Mesendoderm (in vitro differentiated cells): ENCODE data around the gene GALR1. TPM values are rescaled to one million over a fixed set of nuclear protein-coding genes. Genes with fewer than 3 reads are reported as not detected.

Experiments used
- DNase-seq: peaks from one replicate; pipeline ENCODE4 v3.0.0; 2013
- H2AK5ac ChIP-seq: 2 replicates; pipeline ENCODE4 v1.6.1; 2013; ENCODE audit warnings: low read length, inconsistent platforms
- H2BK120ac ChIP-seq: 2 replicates; pipeline ENCODE4 v1.6.1; 2013; ENCODE audit warnings: low read depth, mild to moderate bottlenecking, low read length, moderate library complexity, mixed read lengths
- H2BK15ac ChIP-seq: replicated peaks from 2 replicates; pipeline ENCODE4 v1.6.1; 2013; ENCODE audit warnings: low read depth, mild to moderate bottlenecking, moderate library complexity
- H2BK5ac ChIP-seq: 2 replicates; pipeline ENCODE4 v1.6.1; 2013; ENCODE audit warnings: low read length, inconsistent platforms
- H3K18ac ChIP-seq: 2 replicates; pipeline ENCODE4 v1.6.1; 2013; ENCODE audit warnings: mild to moderate bottlenecking, low read length, mixed read lengths
- H3K23ac ChIP-seq: one replicate; pipeline ENCODE4 v1.6.1; 2013; ENCODE audit warnings: low read length
- H3K27ac ChIP-seq: 2 replicates; pipeline ENCODE4 v1.5.1; 2013; ENCODE audit warnings: low read depth, mild to moderate bottlenecking, inconsistent platforms, low read length, moderate library complexity
- H3K27me3 ChIP-seq: 2 replicates; pipeline ENCODE4 v1.6.1; 2013; ENCODE audit warnings: low read length, control low read depth, mild to moderate bottlenecking, inconsistent platforms; ENCODE audit not compliant: insufficient read depth, poor library complexity
- H3K36me3 ChIP-seq: 2 replicates; pipeline ENCODE4 v1.6.1; 2013; ENCODE audit warnings: low read length, inconsistent platforms; ENCODE audit not compliant: control insufficient read depth, insufficient read depth
- H3K4ac ChIP-seq: one replicate; pipeline ENCODE4 v1.6.1; 2013; ENCODE audit warnings: low read depth, mild to moderate bottlenecking, low read length, moderate library complexity
- H3K4me1 ChIP-seq: 2 replicates; pipeline ENCODE4 v1.6.1; 2013; ENCODE audit warnings: low read depth, low read length, inconsistent platforms; ENCODE audit not compliant: control insufficient read depth
- H3K4me2 ChIP-seq: 2 replicates; pipeline ENCODE4 v1.6.1; 2013; ENCODE audit warnings: low read length
- H3K4me3 ChIP-seq: 2 replicates; pipeline ENCODE4 v1.5.1; 2013; ENCODE audit warnings: mild to moderate bottlenecking, low read length
- H3K56ac ChIP-seq: one replicate; pipeline ENCODE4 v1.6.1; 2013; ENCODE audit warnings: low read length
- H3K79me1 ChIP-seq: 2 replicates; pipeline ENCODE4 v1.6.1; 2013; ENCODE audit warnings: low read length, inconsistent platforms
- H3K79me2 ChIP-seq: 2 replicates; pipeline ENCODE4 v1.6.1; 2013; ENCODE audit warnings: mild to moderate bottlenecking, low read length; ENCODE audit not compliant: control insufficient read depth, insufficient read depth
- H3K9ac ChIP-seq: 2 replicates; pipeline ENCODE4 v1.6.1; 2013; ENCODE audit warnings: low read length, inconsistent platforms
- H4K5ac ChIP-seq: one replicate; pipeline ENCODE4 v1.6.1; 2013; ENCODE audit warnings: low read length
- H4K8ac ChIP-seq: one replicate; pipeline ENCODE4 v1.6.1; 2013; ENCODE audit warnings: low read depth, mild to moderate bottlenecking, control low read depth, low read length, moderate library complexity
- WGBS: extraction: QIAGEN DNeasy Blood & Tissue Kit; methylation state at CpG from one replicate; pipeline ENCODE4 v1.1.7; 2013; ENCODE audit warnings: low lambda C conversion rate, missing lambda C conversion rate; ENCODE audit not compliant: insufficient coverage; ENCODE audit errors: extremely low coverage; 5-methylcytosine and 5-hydroxymethylcytosine counted together
- polyA plus RNA-seq, 2 experiments: library from polyadenylated mRNA; stranded (reverse); fragments of 200-250 nt; gene quantifications; one replicate each; pipeline ENCODE4 v1.2.3, GENCODE V29; 2013

Gene GALR1, protein sequence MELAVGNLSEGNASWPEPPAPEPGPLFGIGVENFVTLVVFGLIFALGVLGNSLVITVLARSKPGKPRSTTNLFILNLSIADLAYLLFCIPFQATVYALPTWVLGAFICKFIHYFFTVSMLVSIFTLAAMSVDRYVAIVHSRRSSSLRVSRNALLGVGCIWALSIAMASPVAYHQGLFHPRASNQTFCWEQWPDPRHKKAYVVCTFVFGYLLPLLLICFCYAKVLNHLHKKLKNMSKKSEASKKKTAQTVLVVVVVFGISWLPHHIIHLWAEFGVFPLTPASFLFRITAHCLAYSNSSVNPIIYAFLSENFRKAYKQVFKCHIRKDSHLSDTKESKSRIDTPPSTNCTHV
- polyA plus RNA-seq (2013, experiment 1 of 2), result 0.01 TPM
- under 0.01 TPM for polyA plus RNA-seq (2013, experiment 2 of 2)

DNA sequence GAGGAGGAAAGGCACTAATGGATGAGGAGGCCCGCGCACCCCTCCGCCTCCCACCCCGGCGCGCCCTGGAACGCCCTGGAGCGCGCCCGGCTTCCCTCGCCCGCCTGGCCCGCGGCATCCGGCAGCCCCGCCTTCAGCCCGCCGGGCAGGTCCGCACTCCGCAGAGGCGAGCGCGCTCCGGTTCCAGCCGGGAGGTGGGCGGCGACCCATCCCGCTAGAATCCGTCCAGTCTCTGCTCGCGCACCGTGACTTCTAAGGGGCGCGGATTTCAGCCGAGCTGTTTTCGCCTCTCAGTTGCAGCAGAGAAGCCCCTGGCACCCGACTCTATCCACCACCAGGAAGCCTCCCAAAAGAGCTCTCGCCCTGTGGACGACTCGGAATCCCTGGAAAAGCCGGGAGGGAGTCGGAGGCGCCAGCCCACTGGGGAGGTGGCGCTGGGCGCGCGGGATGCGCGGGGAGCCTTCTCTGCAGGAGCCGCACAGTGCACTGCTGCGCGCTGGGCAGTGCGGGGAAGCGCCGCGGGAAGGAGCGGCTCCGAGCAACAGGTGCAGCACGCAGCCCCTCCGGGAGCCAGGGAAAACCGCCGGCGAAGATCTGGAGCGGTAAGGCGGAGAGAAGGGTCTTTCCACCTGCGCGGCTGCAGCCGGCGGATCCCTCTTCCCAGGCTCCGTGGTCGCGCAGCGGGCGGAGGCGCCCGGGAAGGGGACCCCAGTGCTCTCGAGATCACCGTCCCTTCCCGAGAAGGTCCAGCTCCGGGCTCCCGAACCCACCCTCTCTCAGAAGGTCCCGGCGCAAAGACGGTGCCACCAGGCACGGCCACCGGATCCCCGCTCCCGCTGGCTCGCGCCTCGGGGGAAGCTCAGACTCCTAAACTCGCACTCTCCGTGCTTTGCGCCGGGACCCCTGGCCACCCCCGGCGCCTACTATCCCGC is at the start of gene GALR1:
Gene GALR1 (plus strand): TSS at position 280 of the 932 bp plus-strand sequence. CDS start 701 bp downstream, outside the sequence.
- Histone ChIP-seq H3K23ac (no peak within 1 kb of the TSS), H3K4ac (no peak within 1 kb of the TSS), H3K9ac (no peak within 1 kb of the TSS), H3K27ac (no peak within 1 kb of the TSS), H2BK120ac (no peak within 1 kb of the TSS), H4K8ac (no peak within 1 kb of the TSS), H3K36me3 (no peaks in the 10 kb centered on the region), H3K4me2 (peak within 1 kb of the TSS; percentile 48), H3K4me3 (no peak within 1 kb of the TSS), H3K79me2 (no peaks in the 10 kb centered on the region), H3K56ac (no peak within 1 kb of the TSS), H3K27me3 (peaks cover 31% of the 10 kb centered on the region), H4K5ac (no peak within 1 kb of the TSS), H3K79me1 (no peaks in the 10 kb centered on the region), H3K4me1 (peaks cover 3% of the 10 kb centered on the region), H2BK15ac (no peak within 1 kb of the TSS), H3K18ac (no peak within 1 kb of the TSS), H2BK5ac (no peak within 1 kb of the TSS), H2AK5ac (no peak within 1 kb of the TSS)
- no CpG with 5 or more reads among the region's 98 CpGs for WGBS
- DNase-seq, result peak; percentile 23

DNA sequence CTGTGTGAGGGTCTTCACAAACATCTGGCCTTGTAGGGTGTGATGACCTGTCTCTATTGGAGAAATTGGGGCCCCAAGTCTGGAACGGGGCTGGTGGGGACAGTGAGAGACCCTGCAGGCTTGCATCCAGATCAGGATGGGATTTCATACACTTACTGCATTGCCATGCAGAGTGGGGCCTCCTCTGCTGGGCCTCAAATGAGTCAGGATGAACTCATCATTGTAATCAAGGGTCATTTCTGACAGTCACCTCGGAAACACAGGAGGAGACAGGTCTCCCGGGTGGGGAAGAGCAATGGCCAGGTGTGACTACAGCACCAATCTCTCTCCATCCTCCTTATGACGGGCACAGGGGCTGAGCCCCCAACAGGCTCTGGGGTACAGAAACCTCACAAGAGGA is 48.1 kb upstream of the GALR1 start:
- DNase-seq, result no peak
- no peak overlapping the region for H3K9ac ChIP-seq
- WGBS, result no CpG with 5 or more reads among the region's 4 CpGs
- H3K56ac ChIP-seq, result no peak overlapping the region
- no peaks in the 10 kb centered on the region for H3K27me3 ChIP-seq
- H2AK5ac ChIP-seq, result no peak overlapping the region
- no peaks in the 10 kb centered on the region for H3K79me1 ChIP-seq
- no peak overlapping the region for H2BK120ac ChIP-seq
- H3K4ac ChIP-seq, result no peak overlapping the region
- H3K23ac ChIP-seq, result no peak overlapping the region
- H3K4me2 ChIP-seq, result no peak overlapping the region
- H3K79me2 ChIP-seq, result no peaks in the 10 kb centered on the region
- H4K8ac ChIP-seq, result no peak overlapping the region
- H3K27ac ChIP-seq, result no peak overlapping the region
- H2BK5ac ChIP-seq, result no peak overlapping the region
- H3K36me3 ChIP-seq, result no peaks in the 10 kb centered on the region
- no peak overlapping the region for H3K18ac ChIP-seq
- no peak overlapping the region for H3K4me3 ChIP-seq
- H2BK15ac ChIP-seq, result no peak overlapping the region
- H3K4me1 ChIP-seq, result no peaks in the 10 kb centered on the region
- no peak overlapping the region for H4K5ac ChIP-seq

DNA sequence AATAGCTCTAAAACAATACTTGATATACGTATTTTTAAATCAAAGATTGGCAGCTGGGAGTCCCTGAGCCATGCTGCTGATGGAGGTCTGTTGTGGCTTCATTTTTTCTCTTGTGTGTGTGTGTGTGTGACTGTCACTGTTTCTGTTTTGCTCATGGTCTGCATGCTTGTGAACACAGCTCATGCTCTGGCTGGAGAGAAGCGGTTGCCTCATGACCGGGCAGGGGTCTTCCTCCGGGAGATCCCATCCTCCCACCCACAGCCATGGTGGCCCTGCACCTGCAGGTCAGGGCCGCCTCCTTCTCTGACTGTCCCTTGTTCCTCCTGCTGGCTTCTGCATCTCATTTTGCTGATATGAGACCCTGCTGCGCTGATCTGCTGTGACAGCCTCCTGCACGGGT is 47.3 kb upstream of the GALR1 start:
- H4K5ac ChIP-seq, result no peak overlapping the region
- no peaks in the 10 kb centered on the region for H3K27me3 ChIP-seq
- no CpG with 5 or more reads among the region's 7 CpGs for WGBS
- no peak overlapping the region for H3K4ac ChIP-seq
- no peak overlapping the region for H2AK5ac ChIP-seq
- H3K36me3 ChIP-seq, result no peaks in the 10 kb centered on the region
- no peak overlapping the region for H3K4me3 ChIP-seq
- DNase-seq, result no peak
- no peak overlapping the region for H2BK120ac ChIP-seq
- no peak overlapping the region for H3K56ac ChIP-seq
- H3K18ac ChIP-seq, result no peak overlapping the region
- H2BK5ac ChIP-seq, result no peak overlapping the region
- no peak overlapping the region for H4K8ac ChIP-seq
- no peaks in the 10 kb centered on the region for H3K79me2 ChIP-seq
- H3K27ac ChIP-seq, result no peak overlapping the region
- H3K4me2 ChIP-seq, result no peak overlapping the region
- no peaks in the 10 kb centered on the region for H3K4me1 ChIP-seq
- no peaks in the 10 kb centered on the region for H3K79me1 ChIP-seq
- no peak overlapping the region for H3K9ac ChIP-seq
- H2BK15ac ChIP-seq, result no peak overlapping the region
- H3K23ac ChIP-seq, result no peak overlapping the region

DNA sequence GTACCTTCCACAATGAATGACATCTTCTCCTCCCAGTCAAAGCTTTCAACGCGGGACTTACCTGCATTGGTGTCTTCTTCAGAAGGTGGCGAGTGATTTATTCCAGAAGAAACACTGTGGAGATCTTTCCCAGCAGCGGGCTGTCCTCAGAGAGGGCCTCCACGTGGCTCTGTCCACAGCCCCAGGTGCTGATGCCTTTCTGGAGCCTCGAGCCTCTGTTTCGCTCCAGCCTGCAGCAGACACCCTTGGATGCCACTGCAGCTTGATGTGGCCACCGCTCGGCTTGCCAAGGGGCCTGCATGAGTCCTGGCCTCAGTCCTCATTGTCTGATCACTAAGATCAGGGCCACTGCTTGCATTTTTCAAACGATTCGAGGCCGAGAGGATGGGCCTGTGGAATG is 46.6 kb upstream of the GALR1 start:
- no CpG with 5 or more reads among the region's 12 CpGs for WGBS
- DNase-seq, result peak; percentile 18

DNA sequence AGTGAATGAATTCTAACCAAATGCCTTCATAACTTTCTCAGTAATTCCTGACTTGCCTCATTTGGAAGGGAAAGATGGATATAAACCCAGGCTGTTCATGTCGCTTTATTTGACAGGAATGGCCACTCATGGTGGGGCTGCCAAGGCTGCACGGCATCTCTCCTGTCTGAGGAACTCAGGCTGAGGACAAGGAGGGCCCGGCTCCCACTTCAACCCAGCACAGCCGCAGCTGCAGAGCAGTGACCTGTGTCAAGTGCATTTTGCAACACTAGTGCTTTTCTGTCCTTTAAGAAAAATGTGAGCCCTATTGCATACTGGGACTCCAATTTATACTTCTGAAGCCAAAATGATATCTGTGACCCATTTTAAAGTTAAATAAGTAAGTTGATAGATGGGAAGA is 45.8 kb upstream of the GALR1 start:
- WGBS, result no CpG with 5 or more reads among the region's 4 CpGs
- Histone ChIP-seq H3K56ac (no peak overlapping the region), H2AK5ac (no peak overlapping the region), H3K36me3 (no peaks in the 10 kb centered on the region), H3K27me3 (no peaks in the 10 kb centered on the region), H3K23ac (no peak overlapping the region), H3K18ac (no peak overlapping the region), H3K27ac (no peak overlapping the region), H4K5ac (no peak overlapping the region), H4K8ac (no peak overlapping the region), H2BK15ac (no peak overlapping the region), H2BK120ac (no peak overlapping the region), H3K4ac (no peak overlapping the region), H3K79me2 (no peaks in the 10 kb centered on the region), H2BK5ac (no peak overlapping the region), H3K4me3 (no peak overlapping the region), H3K9ac (no peak overlapping the region), H3K79me1 (no peaks in the 10 kb centered on the region), H3K4me1 (no peaks in the 10 kb centered on the region), H3K4me2 (no peak overlapping the region)
- DNase-seq, result no peak

More for the DNA sequence above, 46.6 kb upstream of the GALR1 start:
- H3K18ac ChIP-seq, result no peak overlapping the region
- H2BK15ac ChIP-seq, result no peak overlapping the region
- no peak overlapping the region for H3K56ac ChIP-seq
- no peaks in the 10 kb centered on the region for H3K79me2 ChIP-seq
- H2BK5ac ChIP-seq, result no peak overlapping the region
- H3K4me3 ChIP-seq, result no peak overlapping the region
- H3K4me2 ChIP-seq, result no peak overlapping the region
- H3K36me3 ChIP-seq, result no peaks in the 10 kb centered on the region
- H3K4ac ChIP-seq, result no peak overlapping the region
- H3K27me3 ChIP-seq, result no peaks in the 10 kb centered on the region
- H3K4me1 ChIP-seq, result no peaks in the 10 kb centered on the region
- no peak overlapping the region for H2BK120ac ChIP-seq
- H3K79me1 ChIP-seq, result no peaks in the 10 kb centered on the region
- H3K9ac ChIP-seq, result no peak overlapping the region
- no peak overlapping the region for H2AK5ac ChIP-seq
- H4K5ac ChIP-seq, result no peak overlapping the region
- H4K8ac ChIP-seq, result no peak overlapping the region
- no peak overlapping the region for H3K27ac ChIP-seq
- no peak overlapping the region for H3K23ac ChIP-seq
